Measurements from ENCODE around the gene SIL1. TPM values are rescaled to one million over a fixed set of nuclear protein-coding genes. Genes with fewer than 3 reads are reported as not detected.

SIL1 gene
- total RNA-seq, 1 donor from 2014 or later: 39.3 TPM

- Histone ChIP-seq H3K27ac (replicated peaks) (no peak overlapping the region), H3K4me1 (peaks cover 39% of the 10 kb centered on the region), H3K9me3 (replicated peaks) (no peaks in the 10 kb centered on the region), H3K27me3 (ENCODE audit: low read depth) (no peaks in the 10 kb centered on the region), H3K4me3 (no peak overlapping the region), H3K36me3 (no peaks in the 10 kb centered on the region)
- no peak for TF ChIP-seq CTCF (IDR thresholded peaks at IDR 0.05; ENCODE audit: borderline replicate concordance)
- DNase-seq: no peak
- intact Hi-C loops (cut with micrococcal nuclease): no loop called here
These were observed 234.3 kb downstream of the SIL1 start for GRCh38 chr5:138963763-138964371.

- no peak for TF ChIP-seq CTCF (IDR thresholded peaks at IDR 0.05; ENCODE audit: borderline replicate concordance)
- DNase-seq: no peak
- intact Hi-C loops (cut with micrococcal nuclease): no loop called here
- no peak overlapping the region for H3K27ac ChIP-seq (replicated peaks)
- no peak overlapping the region for H3K4me3 ChIP-seq
- H3K4me1 ChIP-seq: peaks cover 29% of the 10 kb centered on the region
- H3K9me3 ChIP-seq (replicated peaks): no peaks in the 10 kb centered on the region
- no peaks in the 10 kb centered on the region for H3K36me3 ChIP-seq
- H3K27me3 ChIP-seq (ENCODE audit: low read depth): no peaks in the 10 kb centered on the region
These were observed 235.4 kb downstream of the SIL1 start for GRCh38 chr5:138962614-138963370.

- H3K27ac ChIP-seq (replicated peaks): no peak overlapping the region
- TF ChIP-seq CTCF (IDR thresholded peaks at IDR 0.05; ENCODE audit: borderline replicate concordance): no peak
- H3K9me3 ChIP-seq (replicated peaks): no peaks in the 10 kb centered on the region
- DNase-seq: no peak
- H3K4me1 ChIP-seq: peaks cover 18% of the 10 kb centered on the region
- intact Hi-C loops (cut with micrococcal nuclease): no loop called here
- H3K4me3 ChIP-seq: no peak overlapping the region
- no peaks in the 10 kb centered on the region for H3K27me3 ChIP-seq (ENCODE audit: low read depth)
- H3K36me3 ChIP-seq: no peaks in the 10 kb centered on the region
These were observed 236.4 kb downstream of the SIL1 start for GRCh38 chr5:138961729-138962128.

- H3K36me3 ChIP-seq: no peaks in the 10 kb centered on the region
- TF ChIP-seq CTCF (IDR thresholded peaks at IDR 0.05; ENCODE audit: borderline replicate concordance): no peak
- H3K27me3 ChIP-seq (ENCODE audit: low read depth): no peaks in the 10 kb centered on the region
- no peak for DNase-seq
- H3K4me1 ChIP-seq: peaks cover 15% of the 10 kb centered on the region
- no peaks in the 10 kb centered on the region for H3K9me3 ChIP-seq (replicated peaks)
- no peak overlapping the region for H3K27ac ChIP-seq (replicated peaks)
- intact Hi-C loops (cut with micrococcal nuclease): no loop called here
- H3K4me3 ChIP-seq: no peak overlapping the region
These were observed 236.9 kb downstream of the SIL1 start for GRCh38 chr5:138961221-138961620.

GRCh38 chr5:138960145-138960692 is 237.9 kb downstream of the SIL1 start:
- Histone ChIP-seq H3K27me3 (ENCODE audit: low read depth) (no peaks in the 10 kb centered on the region), H3K4me1 (peaks cover 24% of the 10 kb centered on the region), H3K27ac (replicated peaks) (no peak overlapping the region), H3K4me3 (no peak overlapping the region), H3K9me3 (replicated peaks) (no peaks in the 10 kb centered on the region), H3K36me3 (no peaks in the 10 kb centered on the region)
- intact Hi-C loops (cut with micrococcal nuclease): no loop called here
- TF ChIP-seq CTCF (IDR thresholded peaks at IDR 0.05; ENCODE audit: borderline replicate concordance): no peak
- no peak for DNase-seq
